Gastroesophageal sphincter (tissue), 4 donors: ENCODE results near the gene PROB1. TPM values are rescaled to one million over a fixed set of nuclear protein-coding genes. Genes with fewer than 3 reads are reported as not detected.
"Not testable (repeated sequence)": the region's sequence is repeated elsewhere in the genome, so short reads cannot be mapped to it uniquely, and the experiment has no call there.

ENCODE experiments used
- ATAC-seq: fragments of 150-250 bp; one replicate; pipeline ENCODE4 v1.9.1; 2016; ENCODE audit warnings: mild to moderate bottlenecking, moderate library complexity
- H3K27ac ChIP-seq, 4 donors: fragments of 200-600 bp; sonication (generic) in 3 of 4; 1 replicate in 3 of 4; 2 replicates in 1 of 4; pipeline ENCODE4 v1.5.1; 2016 to 2019
- H3K27me3 ChIP-seq: fragments of 200-600 bp; sonication (generic); one replicate; pipeline ENCODE4 v1.5.1; 2019
- H3K36me3 ChIP-seq, 2 donors: fragments of 200-600 bp; sonication (generic); one replicate each; pipeline ENCODE4 v1.5.1; 2019; ENCODE audit warnings: control low read depth in 1 of 2
- H3K4me1 ChIP-seq, 3 donors: fragments of 200-600 bp; sonication (generic); 1 replicate in 2 of 3; 2 replicates in 1 of 3; pipeline ENCODE4 v1.5.1; 2016 to 2019; ENCODE audit warnings: control low read depth in 2 of 3
- H3K4me3 ChIP-seq, 2 donors: fragments of 200-600 bp; sonication (generic); one replicate each; pipeline ENCODE4 v1.5.1; 2019; ENCODE audit warnings: mild to moderate bottlenecking in 1 of 2, moderate library complexity in 1 of 2
- H3K9me3 ChIP-seq, 3 donors: fragments of 200-600 bp; sonication (generic); one replicate each; pipeline ENCODE4 v1.5.1; 2017 to 2019; ENCODE audit warnings: control low read depth in 2 of 3
- EP300 ChIP-seq: sonication (generic); formaldehyde crosslinking; IDR thresholded peaks from one replicate; pipeline ENCODE4 v1.6.1; 2017; ENCODE audit warnings: antibody characterized with exemption, mild to moderate bottlenecking
- POLR2A ChIP-seq, 2 donors: fragments of 450-650 bp; IDR thresholded peaks; one replicate each; pipeline ENCODE4 v1.6.1; 2017; ENCODE audit warnings: antibody characterized with exemption in 2 of 2, mild to moderate bottlenecking in 2 of 2, moderate library complexity in 1 of 2
- POLR2AphosphoS5 ChIP-seq: sonication (generic); formaldehyde crosslinking; IDR thresholded peaks from one replicate; pipeline ENCODE4 v1.6.1; 2017; ENCODE audit warnings: antibody characterized with exemption
- WGBS, 2 donors: methylation state at CpG; one replicate each; pipeline ENCODE4 v1.1.5; 2018; ENCODE audit warnings: low coverage in 1 of 2; 5-methylcytosine and 5-hydroxymethylcytosine counted together
- total RNA-seq, 4 donors: library from RNA; depleted of rRNA; stranded (reverse); fragments of >200 nt; gene quantifications; one replicate each; pipeline ENCODE4 v1.1.0, GENCODE V29; 2016
- TF ChIP-seq, protein P1 (sequence below), 4 experiments: fragments of 200-600 bp in 2 of 4; fragments of 450-650 bp in 2 of 4; sonication (generic) in 1 of 4; IDR thresholded peaks; one replicate each; pipeline ENCODE4 v1.5.1; 2017 to 2019; ENCODE audit warnings: antibody characterized with exemption in 4 of 4, mild to moderate bottlenecking in 2 of 4, moderate library complexity in 2 of 4

PROB1 gene
- total RNA-seq, 4 donors from 2014 or later: 1.2 to 9.1 (median 4.1) TPM

DNA sequence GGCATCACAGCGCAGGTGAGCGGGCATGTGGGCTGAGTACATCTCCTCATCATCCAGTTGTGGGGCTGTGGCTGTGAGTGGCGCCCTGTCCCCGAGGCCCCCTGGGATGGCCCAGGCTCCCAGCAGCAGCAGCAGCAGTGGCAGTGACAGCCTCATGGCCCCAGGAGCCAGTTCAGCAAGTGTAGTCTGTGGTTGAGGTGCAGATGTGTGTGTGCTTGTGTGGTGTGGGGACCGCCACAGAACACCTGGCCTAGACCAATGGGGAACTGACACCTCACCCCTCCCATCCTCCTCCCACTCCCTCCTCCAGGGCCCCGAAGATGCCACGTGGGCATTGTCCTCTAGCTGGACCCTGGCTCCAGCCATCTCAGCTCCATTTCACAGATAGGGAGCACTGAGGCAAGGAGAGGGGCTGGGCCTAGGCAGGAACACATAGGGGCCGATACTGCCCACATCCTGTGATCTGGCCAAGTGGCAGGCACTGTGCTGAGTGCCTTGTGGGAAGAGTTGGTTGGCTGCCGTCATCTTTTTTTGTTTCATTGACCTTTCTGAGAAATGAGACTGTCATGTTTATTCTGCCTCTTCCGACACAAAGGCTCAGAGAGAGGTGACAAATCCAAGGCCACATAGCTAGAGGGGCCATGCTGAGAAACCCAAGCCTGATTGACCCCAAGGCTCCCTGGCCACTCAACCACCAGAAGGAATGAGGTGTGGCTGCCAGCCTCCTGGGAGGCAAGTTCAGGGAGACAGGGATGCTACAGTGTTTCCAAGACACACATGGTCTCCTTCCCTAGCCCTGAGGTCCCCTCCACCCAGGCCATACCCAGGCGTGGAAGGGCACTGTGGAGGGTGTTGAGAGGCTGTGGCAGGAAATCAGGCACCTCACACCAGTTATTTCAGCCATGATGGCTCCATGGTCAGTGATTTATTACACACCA is 4.9 kb downstream of the PROB1 start, which contains the start of gene MZB1:
TSS of gene MZB1 (minus strand) at position 213 of the 938 bp plus-strand sequence. CDS start at position 156, 57 bp downstream.
- ATAC-seq: no peak
- no peaks in the 10 kb centered on the region for H3K9me3 ChIP-seq
- TF ChIP-seq POLR2A (IDR thresholded peaks at IDR 0.05): no peak
- TF ChIP-seq, protein P1, sequence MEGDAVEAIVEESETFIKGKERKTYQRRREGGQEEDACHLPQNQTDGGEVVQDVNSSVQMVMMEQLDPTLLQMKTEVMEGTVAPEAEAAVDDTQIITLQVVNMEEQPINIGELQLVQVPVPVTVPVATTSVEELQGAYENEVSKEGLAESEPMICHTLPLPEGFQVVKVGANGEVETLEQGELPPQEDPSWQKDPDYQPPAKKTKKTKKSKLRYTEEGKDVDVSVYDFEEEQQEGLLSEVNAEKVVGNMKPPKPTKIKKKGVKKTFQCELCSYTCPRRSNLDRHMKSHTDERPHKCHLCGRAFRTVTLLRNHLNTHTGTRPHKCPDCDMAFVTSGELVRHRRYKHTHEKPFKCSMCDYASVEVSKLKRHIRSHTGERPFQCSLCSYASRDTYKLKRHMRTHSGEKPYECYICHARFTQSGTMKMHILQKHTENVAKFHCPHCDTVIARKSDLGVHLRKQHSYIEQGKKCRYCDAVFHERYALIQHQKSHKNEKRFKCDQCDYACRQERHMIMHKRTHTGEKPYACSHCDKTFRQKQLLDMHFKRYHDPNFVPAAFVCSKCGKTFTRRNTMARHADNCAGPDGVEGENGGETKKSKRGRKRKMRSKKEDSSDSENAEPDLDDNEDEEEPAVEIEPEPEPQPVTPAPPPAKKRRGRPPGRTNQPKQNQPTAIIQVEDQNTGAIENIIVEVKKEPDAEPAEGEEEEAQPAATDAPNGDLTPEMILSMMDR (IDR thresholded peaks at IDR 0.05): no peak
- no peak for TF ChIP-seq POLR2AphosphoS5
- TF ChIP-seq EP300: no peak
- peaks cover 31% of the 10 kb centered on the region for H3K27me3 ChIP-seq
- no peak within 1 kb of the TSS for H3K4me3 ChIP-seq
- no peaks in the 10 kb centered on the region for H3K36me3 ChIP-seq
- peaks cover 0 to 58% (median 27%) of the 10 kb centered on the region in 3 donors for H3K4me1 ChIP-seq
- WGBS, 2 donors: 62 to 100% methylated on average over 1 to 6 of the region's 11 CpGs
- peak within 1 kb of the TSS in 2 of 4 donors; percentile 6 to 55 for H3K27ac ChIP-seq

DNA sequence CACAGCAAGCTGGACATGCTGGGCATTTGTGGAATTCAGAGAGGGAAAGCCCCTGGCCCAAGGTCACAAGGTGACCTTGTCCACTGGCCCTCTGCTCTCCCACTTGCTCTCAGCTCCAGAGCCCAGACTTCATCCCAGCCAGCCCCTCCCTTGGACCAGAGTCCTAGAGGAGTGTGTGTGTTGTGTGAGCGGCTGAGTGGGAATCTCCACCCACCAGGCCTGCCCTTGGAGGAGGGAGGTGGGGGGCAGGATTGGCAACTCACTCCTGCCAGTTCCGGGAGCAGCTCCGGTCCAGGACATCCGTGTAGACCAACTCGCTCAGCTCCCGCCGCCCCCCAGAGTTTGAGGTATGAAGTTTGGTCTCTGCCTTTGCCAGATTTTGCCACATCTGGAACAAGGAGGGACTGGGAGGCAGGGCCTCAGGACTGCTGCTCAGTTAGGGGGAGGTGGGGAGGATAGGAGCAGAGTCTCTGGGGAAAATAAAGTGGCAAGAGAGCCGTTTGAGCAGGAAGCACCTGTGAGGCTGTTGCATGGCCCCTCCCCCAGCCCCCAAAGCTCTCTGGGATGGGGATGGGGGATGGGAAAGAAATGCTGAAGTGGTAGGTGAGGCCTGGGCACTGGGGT is 6.6 kb downstream of the PROB1 start:
- no peak for ATAC-seq
- H3K36me3 ChIP-seq: no peaks in the 10 kb centered on the region
- no peak for TF ChIP-seq EP300
- no peak for TF ChIP-seq POLR2AphosphoS5
- TF ChIP-seq, protein P1 (IDR thresholded peaks at IDR 0.05): no peak
- TF ChIP-seq POLR2A (IDR thresholded peaks at IDR 0.05): no peak
- no peaks in the 10 kb centered on the region for H3K9me3 ChIP-seq
- H3K4me3 ChIP-seq: no peak overlapping the region
- H3K27ac ChIP-seq: no peak overlapping the region
- peaks cover 14% of the 10 kb centered on the region for H3K27me3 ChIP-seq
- WGBS, 2 donors: 37% methylated on average over 2 of the region's 8 CpGs; no CpG with 5 or more reads in 1 of the 2 donors
- H3K4me1 ChIP-seq: peaks cover 0 to 53% (median 30%) of the 10 kb centered on the region in 3 donors

DNA sequence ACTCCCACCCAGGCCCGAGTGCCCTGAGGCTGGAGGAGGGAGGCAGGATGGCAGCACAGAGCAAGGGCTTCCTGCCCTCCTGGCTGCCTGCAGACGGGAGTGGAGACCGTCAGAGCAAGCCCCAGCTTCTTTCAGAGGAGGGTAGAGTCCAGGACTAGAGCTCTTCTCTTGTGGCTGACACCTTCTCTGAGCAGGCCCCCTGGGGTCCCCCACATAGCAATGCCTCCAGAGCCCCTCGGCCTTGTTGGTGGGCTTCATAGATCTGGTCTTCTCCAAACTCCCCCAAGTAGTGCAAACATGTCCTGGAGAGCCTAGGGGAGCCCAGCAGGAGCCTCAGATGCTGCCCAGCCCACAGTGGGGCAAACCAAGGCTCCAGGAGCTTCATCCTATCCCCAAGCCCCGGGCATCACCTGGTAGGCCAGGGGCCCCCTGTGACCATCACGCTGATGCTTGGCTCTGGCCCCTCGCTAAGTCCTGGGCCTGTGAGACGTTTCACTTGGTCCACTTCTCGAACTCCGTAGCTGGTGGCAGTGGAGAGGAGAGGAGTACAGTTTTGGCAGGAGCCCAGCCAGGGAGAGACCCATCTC is 7.2 kb downstream of the PROB1 start:
- TF ChIP-seq POLR2AphosphoS5 (no peak), EP300 (no peak), POLR2A (IDR thresholded peaks at IDR 0.05) (no peak)
- TF ChIP-seq, protein P1 (IDR thresholded peaks at IDR 0.05): no peak

DNA sequence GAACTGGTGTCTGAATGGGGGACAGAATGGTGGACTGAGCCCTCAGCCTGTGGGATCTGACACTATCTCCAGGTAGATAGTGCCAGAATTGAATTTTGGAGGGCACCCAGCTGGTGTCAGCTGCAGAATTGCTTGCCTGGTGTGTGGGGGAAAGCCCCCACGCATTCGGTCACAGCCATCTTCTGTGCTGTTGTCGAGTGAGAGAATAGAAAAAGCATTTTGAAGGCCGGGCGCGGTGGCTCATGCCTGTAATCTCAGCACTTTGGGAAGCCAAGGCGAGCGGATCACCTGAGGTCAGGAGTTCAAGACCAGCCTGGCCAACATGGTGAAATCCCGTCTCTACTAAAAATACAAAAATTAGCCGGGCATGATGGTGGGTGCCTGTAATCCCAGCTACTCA is 7.9 kb downstream of the PROB1 start:
- not testable (repeated sequence) for H3K4me3 ChIP-seq, H3K27me3 ChIP-seq, H3K36me3 ChIP-seq, H3K9me3 ChIP-seq, ATAC-seq, H3K27ac ChIP-seq
- H3K4me1 ChIP-seq: peaks cover 0 to 40% (median 22%) of the 10 kb centered on the region in 3 donors
- 96 to 98% methylated on average over 8 to 9 of the region's 10 CpGs for WGBS, 2 donors

More for the DNA sequence above, 7.2 kb downstream of the PROB1 start:
- peaks cover 0 to 47% (median 28%) of the 10 kb centered on the region in 3 donors for H3K4me1 ChIP-seq
- whole genome bisulfite sequencing, 2 donors: no CpG with 5 or more reads among the region's 10 CpGs
- no peak overlapping the region for H3K27ac ChIP-seq
- H3K36me3 ChIP-seq: no peaks in the 10 kb centered on the region
- H3K9me3 ChIP-seq: no peaks in the 10 kb centered on the region
- H3K4me3 ChIP-seq: no peak overlapping the region
- peaks cover 8% of the 10 kb centered on the region for H3K27me3 ChIP-seq
- no peak for ATAC-seq

DNA sequence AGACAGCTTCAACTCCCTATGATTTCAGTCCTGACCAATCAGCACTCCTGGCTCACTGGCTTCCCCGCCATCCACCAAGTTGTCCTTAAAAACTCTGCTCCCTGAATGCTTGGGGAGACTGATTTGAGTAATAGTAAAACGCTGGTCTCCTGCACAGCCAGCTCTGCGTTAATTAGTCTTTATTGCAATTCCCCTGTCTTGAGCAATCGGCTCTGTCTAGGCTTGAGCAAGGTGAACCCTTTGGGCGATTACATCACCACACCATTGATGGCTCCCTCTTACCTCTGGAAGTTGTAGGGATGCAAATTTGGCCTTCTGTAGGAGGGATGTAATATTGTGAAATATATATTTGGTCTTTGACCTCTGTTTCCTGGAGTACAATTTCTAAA is 8.9 kb downstream of the PROB1 start:
- no peak for TF ChIP-seq POLR2A (IDR thresholded peaks at IDR 0.05)
- no peak for TF ChIP-seq POLR2AphosphoS5
- TF ChIP-seq EP300: no peak
- TF ChIP-seq, protein P1 (IDR thresholded peaks at IDR 0.05): no peak
- Histone ChIP-seq H3K9me3 (no peaks in the 10 kb centered on the region), H3K27me3 (no peaks in the 10 kb centered on the region), H3K4me1 (peaks cover 0 to 31% (median 13%) of the 10 kb centered on the region in 3 donors), H3K27ac (no peak overlapping the region), H3K36me3 (no peaks in the 10 kb centered on the region), H3K4me3 (no peak overlapping the region)
- ATAC-seq: no peak
- WGBS, 2 donors: 88 to 91% methylated on average over 4 to 5 of the region's 5 CpGs
